GM23338 (cell line): ENCODE results near the gene SORCS2. TPM values are rescaled to one million over a fixed set of nuclear protein-coding genes. Genes with fewer than 3 reads are reported as not detected.

Source experiments
- ATAC-seq: fragments of 200-7000 bp; cut with Tn5 transposase; 3 replicates; pipeline ENCODE4 v1.9.1; 2020
- DNase-seq: peaks from one replicate; pipeline ENCODE4 v3.0.0-alpha.2; 2015; ENCODE audit warnings: low spot score
- H2AFZ ChIP-seq: fragments of 200-600 bp; sonication (generic); 2 replicates; pipeline ENCODE4 v1.8.0; 2016; ENCODE audit warnings: antibody characterized with exemption, mild to moderate bottlenecking, moderate library complexity
- H3F3A ChIP-seq: fragments of 200-600 bp; sonication (generic); replicated peaks from 2 replicates; pipeline ENCODE4 v1.8.0; 2017; ENCODE audit warnings: antibody characterized with exemption, mixed run types, low read depth
- H3K27ac ChIP-seq: fragments of 200-600 bp; sonication (generic); 2 replicates; pipeline ENCODE4 v1.6.1; 2016; ENCODE audit warnings: low read depth
- H3K27me3 ChIP-seq: fragments of 200-600 bp; sonication (generic); 2 replicates; pipeline ENCODE4 v1.8.0; 2016; ENCODE audit warnings: mild to moderate bottlenecking, mixed run types, moderate library complexity; ENCODE audit not compliant: insufficient read depth
- H3K36me3 ChIP-seq: fragments of 200-600 bp; sonication (generic); 2 replicates; pipeline ENCODE4 v1.8.0; 2016; ENCODE audit warnings: mild to moderate bottlenecking; ENCODE audit not compliant: insufficient read depth
- H3K4me1 ChIP-seq: fragments of 200-600 bp; sonication (generic); 2 replicates; pipeline ENCODE4 v1.8.0; 2016; ENCODE audit warnings: mild to moderate bottlenecking, moderate library complexity; ENCODE audit not compliant: insufficient read depth
- H3K4me2 ChIP-seq: fragments of 200-600 bp; sonication (generic); 2 replicates; pipeline ENCODE4 v1.7.1; 2017; ENCODE audit warnings: mixed run types
- H3K4me3 ChIP-seq: fragments of 200-600 bp; sonication (generic); 2 replicates; pipeline ENCODE4 v1.6.1; 2016; ENCODE audit warnings: mixed run types
- H3K79me2 ChIP-seq: fragments of 200-600 bp; sonication (generic); replicated peaks from 2 replicates; pipeline ENCODE4 v1.8.0; 2017; ENCODE audit warnings: mild to moderate bottlenecking; ENCODE audit not compliant: insufficient read depth
- H3K9me2 ChIP-seq: fragments of 200-600 bp; sonication (generic); 2 replicates; pipeline ENCODE4 v1.8.0; 2017; ENCODE audit not compliant: insufficient read depth
- H4K20me1 ChIP-seq: fragments of 200-600 bp; sonication (generic); replicated peaks from 2 replicates; pipeline ENCODE4 v1.8.0; 2017; ENCODE audit warnings: mild to moderate bottlenecking; ENCODE audit not compliant: insufficient read depth
- H3K27ac Mint-ChIP-seq: 2 replicates; pipeline ENCODE4 v1.8.0; 2020; ENCODE audit warnings: inconsistent platforms, mild to moderate bottlenecking, moderate library complexity, mixed read lengths
- H3K27me3 Mint-ChIP-seq: 3 replicates; pipeline ENCODE4 v1.8.0; 2022; ENCODE audit warnings: low read depth, mild to moderate bottlenecking, moderate library complexity, mixed read lengths, inconsistent platforms; ENCODE audit not compliant: insufficient read depth, poor library complexity
- H3K36me3 Mint-ChIP-seq: 3 replicates; pipeline ENCODE4 v1.8.0; 2021; ENCODE audit warnings: low read depth, mild to moderate bottlenecking, inconsistent platforms, moderate library complexity, mixed read lengths
- H3K4me1 Mint-ChIP-seq: 3 replicates; pipeline ENCODE4 v1.8.0; 2020; ENCODE audit warnings: mild to moderate bottlenecking, inconsistent platforms, mixed read lengths
- H3K4me3 Mint-ChIP-seq: 3 replicates; pipeline ENCODE4 v1.8.0; 2021; ENCODE audit warnings: moderate library complexity, mild to moderate bottlenecking, inconsistent platforms, mixed read lengths
- H3K9me3 Mint-ChIP-seq: 3 replicates; pipeline ENCODE4 v1.8.0; 2020; ENCODE audit warnings: moderate library complexity, mild to moderate bottlenecking, inconsistent platforms, mixed read lengths
- CREB1 ChIP-seq: fragments of 250-450 bp; sonication (Bioruptor Pico); IDR thresholded peaks from 2 replicates; pipeline ENCODE4 v1.5.0; 2020; ENCODE audit warnings: low read depth, mild to moderate bottlenecking, moderate library complexity
- EZH2 ChIP-seq: fragments of 200-600 bp; sonication (generic); IDR thresholded peaks from one replicate; pipeline ENCODE4 v1.8.0; 2017; ENCODE audit warnings: antibody characterized with exemption, mild to moderate bottlenecking, low read depth; ENCODE audit not compliant: unreplicated experiment
- EZH2phosphoT487 ChIP-seq: fragments of 200-600 bp; sonication (generic); IDR thresholded peaks from one replicate; pipeline ENCODE4 v1.8.1; 2018; ENCODE audit warnings: antibody characterized with exemption; ENCODE audit not compliant: unreplicated experiment
- JUNB ChIP-seq: IDR thresholded peaks from one replicate; pipeline ENCODE4 v1.6.1; 2016; ENCODE audit warnings: antibody characterized with exemption; ENCODE audit not compliant: unreplicated experiment
- NANOG ChIP-seq: IDR thresholded peaks from 2 replicates; pipeline ENCODE4 v1.6.1; 2016; ENCODE audit warnings: antibody characterized with exemption, borderline replicate concordance
- POLR2AphosphoS5 ChIP-seq: IDR thresholded peaks from 2 replicates; pipeline ENCODE4 v1.6.1; 2016; ENCODE audit warnings: antibody characterized with exemption, low read depth
- STAT1 ChIP-seq: IDR thresholded peaks from one replicate; pipeline ENCODE4 v1.6.1; 2016; ENCODE audit warnings: antibody characterized with exemption; ENCODE audit not compliant: unreplicated experiment
- ZNF114 ChIP-seq: fragments of 250-450 bp; sonication (Bioruptor Pico); IDR thresholded peaks from 2 replicates; pipeline ENCODE4 v1.5.0; 2020; ENCODE audit warnings: mild to moderate bottlenecking, moderate library complexity
- ZNF331 ChIP-seq: fragments of 250-450 bp; sonication (Bioruptor Pico); IDR thresholded peaks from 2 replicates; pipeline ENCODE4 v1.5.0; 2020; ENCODE audit warnings: low read depth, mild to moderate bottlenecking, moderate library complexity
- polyA plus RNA-seq: library from polyadenylated mRNA; unstranded; fragments of >200 nt; fragmentation: Nextera tagmentation; extraction: Ambion mirVana; gene quantifications from 2 replicates; pipeline ENCODE4 v1.2.1, GENCODE V29; 2016
- total RNA-seq: library from RNA; depleted of rRNA; stranded (reverse); fragments of >200 nt; shearing (Covaris generic); gene quantifications from 2 replicates; pipeline ENCODE4 v1.2.3, GENCODE V29; 2014
- TF ChIP-seq, protein P1 (sequence below): fragments of 250-450 bp; sonication (Bioruptor Pico); IDR thresholded peaks from 2 replicates; pipeline ENCODE4 v1.5.0; 2020; ENCODE audit warnings: mild to moderate bottlenecking, moderate library complexity
- TF ChIP-seq, protein P2 (sequence below): IDR thresholded peaks from 2 replicates; pipeline ENCODE4 v1.6.1; 2016; ENCODE audit warnings: antibody characterized with exemption
- TF ChIP-seq, protein P3 (sequence below): IDR thresholded peaks from one replicate; pipeline ENCODE4 v1.6.1; 2018; ENCODE audit warnings: antibody characterized with exemption; ENCODE audit not compliant: unreplicated experiment
- TF ChIP-seq, protein P4 (sequence below), 2 experiments: fragments of 200-600 bp in 1 of 2; sonication (generic) in 1 of 2; conservative IDR thresholded peaks; 2 replicates each; pipeline versions ENCODE4 v1.5.1 to v1.6.1; 2016 to 2017; ENCODE audit warnings: antibody characterized with exemption in 2 of 2, low read depth in 2 of 2, mild to moderate bottlenecking in 2 of 2, moderate library complexity in 1 of 2

Gene SORCS2
- total and polyA plus RNA-seq, 2 experiments from 2014 or later, result 0.47 to 2.4 TPM

DNA sequence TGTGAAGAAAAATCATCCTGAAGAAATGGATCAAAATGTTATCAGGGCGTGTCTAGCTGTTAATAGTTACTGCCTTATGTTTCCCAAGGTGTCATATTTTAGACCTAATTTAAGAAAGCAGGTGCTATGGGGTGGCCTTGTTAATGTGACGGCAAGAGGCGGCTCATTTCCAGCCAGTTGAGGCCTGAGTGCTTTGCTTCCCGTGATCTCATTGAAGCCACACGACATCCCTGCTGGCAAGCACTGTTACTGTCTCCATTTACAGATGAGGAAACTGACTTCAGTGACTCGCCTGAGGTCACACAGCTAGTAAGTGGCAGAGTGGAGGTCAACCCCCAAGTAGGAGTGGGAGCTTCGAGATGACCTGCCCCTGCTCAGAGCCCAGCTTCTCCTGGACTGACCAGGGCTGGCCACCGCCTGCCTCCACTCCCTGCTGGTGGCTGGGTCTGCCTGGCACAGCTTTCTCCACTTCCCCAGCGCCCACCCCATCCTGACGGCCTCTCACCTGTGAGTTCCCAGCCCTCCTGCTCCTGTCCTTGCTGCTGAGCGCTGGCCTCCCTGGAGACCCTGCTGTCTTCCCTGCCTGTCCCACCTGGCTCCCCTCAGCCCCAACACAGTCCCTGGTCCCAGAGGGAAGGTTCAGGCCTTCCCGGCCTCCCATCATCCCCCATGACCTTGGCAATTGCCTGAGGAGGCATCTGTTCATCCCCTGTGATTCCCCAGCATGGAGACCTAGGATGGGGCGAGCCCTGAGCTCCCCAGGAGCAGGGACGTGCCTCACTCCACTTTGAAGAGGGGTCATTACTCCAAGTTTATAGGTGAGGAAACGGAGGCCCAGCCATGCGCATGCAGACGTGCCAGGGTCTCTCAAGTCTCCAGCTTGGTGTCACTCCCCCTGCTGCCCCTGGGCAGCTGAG is 47.7 kb upstream of the SORCS2 start:
- H2AFZ ChIP-seq, result no peak overlapping the region
- no peaks in the 10 kb centered on the region for H3K27me3 ChIP-seq
- no peak overlapping the region for H3K27ac Mint-ChIP-seq
- H3K27me3 Mint-ChIP-seq, result peaks cover 11% of the 10 kb centered on the region
- no peak for ATAC-seq
- H3K79me2 ChIP-seq, result no peaks in the 10 kb centered on the region
- no peaks in the 10 kb centered on the region for H3K9me3 Mint-ChIP-seq
- no peaks in the 10 kb centered on the region for H3K9me2 ChIP-seq
- no peaks in the 10 kb centered on the region for H3K4me1 Mint-ChIP-seq
- no peak for TF ChIP-seq ZNF114 (CRISPR knock-in tag)
- TF ChIP-seq, protein P1, sequence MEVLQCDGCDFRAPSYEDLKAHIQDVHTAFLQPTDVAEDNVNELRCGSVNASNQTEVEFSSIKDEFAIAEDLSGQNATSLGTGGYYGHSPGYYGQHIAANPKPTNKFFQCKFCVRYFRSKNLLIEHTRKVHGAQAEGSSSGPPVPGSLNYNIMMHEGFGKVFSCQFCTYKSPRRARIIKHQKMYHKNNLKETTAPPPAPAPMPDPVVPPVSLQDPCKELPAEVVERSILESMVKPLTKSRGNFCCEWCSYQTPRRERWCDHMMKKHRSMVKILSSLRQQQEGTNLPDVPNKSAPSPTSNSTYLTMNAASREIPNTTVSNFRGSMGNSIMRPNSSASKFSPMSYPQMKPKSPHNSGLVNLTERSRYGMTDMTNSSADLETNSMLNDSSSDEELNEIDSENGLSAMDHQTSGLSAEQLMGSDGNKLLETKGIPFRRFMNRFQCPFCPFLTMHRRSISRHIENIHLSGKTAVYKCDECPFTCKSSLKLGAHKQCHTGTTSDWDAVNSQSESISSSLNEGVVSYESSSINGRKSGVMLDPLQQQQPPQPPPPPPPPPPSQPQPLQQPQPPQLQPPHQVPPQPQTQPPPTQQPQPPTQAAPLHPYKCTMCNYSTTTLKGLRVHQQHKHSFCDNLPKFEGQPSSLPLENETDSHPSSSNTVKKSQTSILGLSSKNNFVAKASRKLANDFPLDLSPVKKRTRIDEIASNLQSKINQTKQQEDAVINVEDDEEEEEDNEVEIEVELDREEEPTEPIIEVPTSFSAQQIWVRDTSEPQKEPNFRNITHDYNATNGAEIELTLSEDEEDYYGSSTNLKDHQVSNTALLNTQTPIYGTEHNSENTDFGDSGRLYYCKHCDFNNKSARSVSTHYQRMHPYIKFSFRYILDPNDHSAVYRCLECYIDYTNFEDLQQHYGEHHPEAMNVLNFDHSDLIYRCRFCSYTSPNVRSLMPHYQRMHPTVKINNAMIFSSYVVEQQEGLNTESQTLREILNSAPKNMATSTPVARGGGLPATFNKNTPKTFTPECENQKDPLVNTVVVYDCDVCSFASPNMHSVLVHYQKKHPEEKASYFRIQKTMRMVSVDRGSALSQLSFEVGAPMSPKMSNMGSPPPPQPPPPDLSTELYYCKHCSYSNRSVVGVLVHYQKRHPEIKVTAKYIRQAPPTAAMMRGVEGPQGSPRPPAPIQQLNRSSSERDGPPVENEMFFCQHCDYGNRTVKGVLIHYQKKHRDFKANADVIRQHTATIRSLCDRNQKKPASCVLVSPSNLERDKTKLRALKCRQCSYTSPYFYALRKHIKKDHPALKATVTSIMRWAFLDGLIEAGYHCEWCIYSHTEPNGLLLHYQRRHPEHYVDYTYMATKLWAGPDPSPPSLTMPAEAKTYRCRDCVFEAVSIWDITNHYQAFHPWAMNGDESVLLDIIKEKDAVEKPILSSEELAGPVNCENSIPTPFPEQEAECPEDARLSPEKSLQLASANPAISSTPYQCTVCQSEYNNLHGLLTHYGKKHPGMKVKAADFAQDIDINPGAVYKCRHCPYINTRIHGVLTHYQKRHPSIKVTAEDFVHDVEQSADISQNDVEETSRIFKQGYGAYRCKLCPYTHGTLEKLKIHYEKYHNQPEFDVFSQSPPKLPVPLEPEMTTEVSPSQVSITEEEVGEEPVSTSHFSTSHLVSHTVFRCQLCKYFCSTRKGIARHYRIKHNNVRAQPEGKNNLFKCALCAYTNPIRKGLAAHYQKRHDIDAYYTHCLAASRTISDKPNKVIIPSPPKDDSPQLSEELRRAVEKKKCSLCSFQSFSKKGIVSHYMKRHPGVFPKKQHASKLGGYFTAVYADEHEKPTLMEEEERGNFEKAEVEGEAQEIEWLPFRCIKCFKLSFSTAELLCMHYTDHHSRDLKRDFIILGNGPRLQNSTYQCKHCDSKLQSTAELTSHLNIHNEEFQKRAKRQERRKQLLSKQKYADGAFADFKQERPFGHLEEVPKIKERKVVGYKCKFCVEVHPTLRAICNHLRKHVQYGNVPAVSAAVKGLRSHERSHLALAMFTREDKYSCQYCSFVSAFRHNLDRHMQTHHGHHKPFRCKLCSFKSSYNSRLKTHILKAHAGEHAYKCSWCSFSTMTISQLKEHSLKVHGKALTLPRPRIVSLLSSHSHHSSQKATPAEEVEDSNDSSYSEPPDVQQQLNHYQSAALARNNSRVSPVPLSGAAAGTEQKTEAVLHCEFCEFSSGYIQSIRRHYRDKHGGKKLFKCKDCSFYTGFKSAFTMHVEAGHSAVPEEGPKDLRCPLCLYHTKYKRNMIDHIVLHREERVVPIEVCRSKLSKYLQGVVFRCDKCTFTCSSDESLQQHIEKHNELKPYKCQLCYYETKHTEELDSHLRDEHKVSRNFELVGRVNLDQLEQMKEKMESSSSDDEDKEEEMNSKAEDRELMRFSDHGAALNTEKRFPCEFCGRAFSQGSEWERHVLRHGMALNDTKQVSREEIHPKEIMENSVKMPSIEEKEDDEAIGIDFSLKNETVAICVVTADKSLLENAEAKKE (CRISPR knock-in tag), result no peak
- TF ChIP-seq EZH2phosphoT487, result no peak
- no peak for TF ChIP-seq CREB1 (CRISPR knock-in tag)
- no peak for TF ChIP-seq STAT1
- TF ChIP-seq POLR2AphosphoS5, result no peak
- TF ChIP-seq EZH2, result no peak
- no peak for TF ChIP-seq NANOG
- TF ChIP-seq ZNF331, result no peak
- TF ChIP-seq, protein P2, sequence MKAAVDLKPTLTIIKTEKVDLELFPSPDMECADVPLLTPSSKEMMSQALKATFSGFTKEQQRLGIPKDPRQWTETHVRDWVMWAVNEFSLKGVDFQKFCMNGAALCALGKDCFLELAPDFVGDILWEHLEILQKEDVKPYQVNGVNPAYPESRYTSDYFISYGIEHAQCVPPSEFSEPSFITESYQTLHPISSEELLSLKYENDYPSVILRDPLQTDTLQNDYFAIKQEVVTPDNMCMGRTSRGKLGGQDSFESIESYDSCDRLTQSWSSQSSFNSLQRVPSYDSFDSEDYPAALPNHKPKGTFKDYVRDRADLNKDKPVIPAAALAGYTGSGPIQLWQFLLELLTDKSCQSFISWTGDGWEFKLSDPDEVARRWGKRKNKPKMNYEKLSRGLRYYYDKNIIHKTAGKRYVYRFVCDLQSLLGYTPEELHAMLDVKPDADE, result no peak
- TF ChIP-seq, protein P3, sequence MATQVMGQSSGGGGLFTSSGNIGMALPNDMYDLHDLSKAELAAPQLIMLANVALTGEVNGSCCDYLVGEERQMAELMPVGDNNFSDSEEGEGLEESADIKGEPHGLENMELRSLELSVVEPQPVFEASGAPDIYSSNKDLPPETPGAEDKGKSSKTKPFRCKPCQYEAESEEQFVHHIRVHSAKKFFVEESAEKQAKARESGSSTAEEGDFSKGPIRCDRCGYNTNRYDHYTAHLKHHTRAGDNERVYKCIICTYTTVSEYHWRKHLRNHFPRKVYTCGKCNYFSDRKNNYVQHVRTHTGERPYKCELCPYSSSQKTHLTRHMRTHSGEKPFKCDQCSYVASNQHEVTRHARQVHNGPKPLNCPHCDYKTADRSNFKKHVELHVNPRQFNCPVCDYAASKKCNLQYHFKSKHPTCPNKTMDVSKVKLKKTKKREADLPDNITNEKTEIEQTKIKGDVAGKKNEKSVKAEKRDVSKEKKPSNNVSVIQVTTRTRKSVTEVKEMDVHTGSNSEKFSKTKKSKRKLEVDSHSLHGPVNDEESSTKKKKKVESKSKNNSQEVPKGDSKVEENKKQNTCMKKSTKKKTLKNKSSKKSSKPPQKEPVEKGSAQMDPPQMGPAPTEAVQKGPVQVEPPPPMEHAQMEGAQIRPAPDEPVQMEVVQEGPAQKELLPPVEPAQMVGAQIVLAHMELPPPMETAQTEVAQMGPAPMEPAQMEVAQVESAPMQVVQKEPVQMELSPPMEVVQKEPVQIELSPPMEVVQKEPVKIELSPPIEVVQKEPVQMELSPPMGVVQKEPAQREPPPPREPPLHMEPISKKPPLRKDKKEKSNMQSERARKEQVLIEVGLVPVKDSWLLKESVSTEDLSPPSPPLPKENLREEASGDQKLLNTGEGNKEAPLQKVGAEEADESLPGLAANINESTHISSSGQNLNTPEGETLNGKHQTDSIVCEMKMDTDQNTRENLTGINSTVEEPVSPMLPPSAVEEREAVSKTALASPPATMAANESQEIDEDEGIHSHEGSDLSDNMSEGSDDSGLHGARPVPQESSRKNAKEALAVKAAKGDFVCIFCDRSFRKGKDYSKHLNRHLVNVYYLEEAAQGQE, result no peak
- TF ChIP-seq, protein P4, sequence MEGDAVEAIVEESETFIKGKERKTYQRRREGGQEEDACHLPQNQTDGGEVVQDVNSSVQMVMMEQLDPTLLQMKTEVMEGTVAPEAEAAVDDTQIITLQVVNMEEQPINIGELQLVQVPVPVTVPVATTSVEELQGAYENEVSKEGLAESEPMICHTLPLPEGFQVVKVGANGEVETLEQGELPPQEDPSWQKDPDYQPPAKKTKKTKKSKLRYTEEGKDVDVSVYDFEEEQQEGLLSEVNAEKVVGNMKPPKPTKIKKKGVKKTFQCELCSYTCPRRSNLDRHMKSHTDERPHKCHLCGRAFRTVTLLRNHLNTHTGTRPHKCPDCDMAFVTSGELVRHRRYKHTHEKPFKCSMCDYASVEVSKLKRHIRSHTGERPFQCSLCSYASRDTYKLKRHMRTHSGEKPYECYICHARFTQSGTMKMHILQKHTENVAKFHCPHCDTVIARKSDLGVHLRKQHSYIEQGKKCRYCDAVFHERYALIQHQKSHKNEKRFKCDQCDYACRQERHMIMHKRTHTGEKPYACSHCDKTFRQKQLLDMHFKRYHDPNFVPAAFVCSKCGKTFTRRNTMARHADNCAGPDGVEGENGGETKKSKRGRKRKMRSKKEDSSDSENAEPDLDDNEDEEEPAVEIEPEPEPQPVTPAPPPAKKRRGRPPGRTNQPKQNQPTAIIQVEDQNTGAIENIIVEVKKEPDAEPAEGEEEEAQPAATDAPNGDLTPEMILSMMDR (conservative IDR thresholded peaks at IDR 0.05; ENCODE audit: low read depth in 2 of 2), result no peak
- no peak for TF ChIP-seq JUNB
- no peak for DNase-seq
- no peak overlapping the region for H3K4me3 ChIP-seq
- no peak overlapping the region for H3K27ac ChIP-seq
- no peaks in the 10 kb centered on the region for H3K4me1 ChIP-seq
- H3K4me2 ChIP-seq, result no peak overlapping the region
- no peaks in the 10 kb centered on the region for H3K36me3 ChIP-seq
- no peaks in the 10 kb centered on the region for H4K20me1 ChIP-seq
- H3F3A ChIP-seq, result no peaks in the 10 kb centered on the region
- no peaks in the 10 kb centered on the region for H3K36me3 Mint-ChIP-seq
- no peak overlapping the region for H3K4me3 Mint-ChIP-seq
